Camera-type eye (tissue), 1 donor: ENCODE results near the gene SRPX2. TPM values are rescaled to one million over a fixed set of nuclear protein-coding genes. Genes with fewer than 3 reads are reported as not detected.

Experiments
- total RNA-seq: library from RNA; depleted of rRNA; stranded (reverse); fragments of >200 nt; gene quantifications from one replicate; pipeline ENCODE4 v1.2.3, GENCODE V29; 2014

The SRPX2 gene
- 6.3 TPM for total RNA-seq

DNA sequence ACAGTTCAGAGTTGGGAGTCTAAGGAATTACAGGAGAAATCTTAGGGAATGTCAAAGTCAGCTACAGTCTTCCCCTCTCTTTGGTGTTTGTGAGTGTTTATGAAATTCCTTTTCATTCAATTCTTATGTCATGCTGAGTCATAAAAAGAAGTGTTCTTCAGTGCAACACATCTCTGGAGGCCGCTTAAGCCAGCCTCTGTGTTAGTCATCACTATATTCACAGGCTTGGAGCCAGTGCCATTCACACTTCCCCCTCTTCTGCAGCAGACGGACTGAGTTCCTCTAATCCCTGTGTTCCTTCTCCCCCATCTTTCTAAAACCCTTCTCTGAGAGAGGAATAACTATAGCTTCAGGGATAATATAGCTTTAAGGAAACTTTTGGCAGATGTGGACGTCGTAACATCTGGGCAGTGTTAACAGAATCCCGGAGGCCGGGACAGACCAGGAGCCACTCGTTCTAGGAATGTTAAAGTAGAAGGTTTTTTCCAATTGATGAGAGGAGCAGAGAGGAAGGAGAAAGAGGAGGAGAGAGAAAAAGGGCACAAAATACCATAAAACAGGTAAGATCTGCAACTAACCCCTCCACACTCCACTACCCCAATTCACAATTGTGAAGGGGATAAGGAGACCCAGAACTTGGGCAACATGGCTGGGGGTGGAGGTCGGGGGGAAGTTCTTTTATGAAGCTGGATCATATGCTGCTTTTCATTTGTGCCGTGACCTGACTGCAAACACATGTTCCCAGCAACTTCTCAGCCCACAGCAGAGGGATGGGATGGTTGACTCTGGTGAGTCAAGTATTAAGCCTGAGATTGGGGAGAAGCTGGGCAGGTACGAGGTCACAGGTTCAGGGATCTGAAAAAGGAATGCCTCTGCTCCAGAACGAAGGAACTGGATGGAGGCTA lies at the start of gene SRPX2:
SRPX2 (plus strand) TSS at position 244 of the 905 bp plus-strand sequence. CDS start 2,124 bp downstream, outside the sequence.

DNA sequence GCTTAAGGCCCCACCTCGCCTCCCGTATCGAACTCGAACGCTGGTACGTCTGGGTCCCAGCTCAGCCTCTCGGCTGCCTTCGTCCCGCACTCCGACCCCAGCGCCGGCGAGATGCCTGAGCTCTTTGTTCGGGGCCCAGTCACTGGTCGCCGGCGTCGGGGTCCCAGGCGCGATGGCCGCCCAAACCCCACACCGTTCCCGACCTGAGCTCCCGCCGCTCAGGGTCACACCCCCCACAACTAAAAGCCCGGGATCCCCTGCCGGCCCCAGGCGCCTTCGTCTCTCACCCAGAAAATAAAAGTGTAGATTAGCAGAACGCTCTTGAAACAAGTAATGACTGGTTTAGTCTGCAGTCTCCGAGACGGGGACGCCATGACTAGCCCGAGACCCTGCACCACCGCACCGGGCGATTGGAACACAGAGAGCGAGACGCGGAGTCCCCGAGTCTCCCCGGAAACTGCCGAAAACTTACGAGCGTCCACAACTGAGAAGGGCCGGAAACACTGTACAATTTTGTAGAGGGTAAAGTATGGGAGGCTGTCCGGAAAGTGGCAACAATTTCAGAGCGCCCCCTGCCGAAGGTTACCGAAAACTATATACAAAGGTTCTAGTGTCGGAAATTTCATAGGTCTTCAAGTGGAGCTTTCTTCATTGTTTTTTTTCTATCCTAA lies 7.5 kb upstream of the SRPX2 start, which contains the start of gene TSPAN6:
TSPAN6 (minus strand) TSS at position 486 of the 671 bp plus-strand sequence; CDS start at position 374, 112 bp downstream.

Other genes with a start within 250 kb of the SRPX2 start
- 28.6 TPM for gene PCDH19, start 233.9 kb upstream of the SRPX2 start, total RNA-seq
- 36.9 TPM for gene TNMD, start 59.3 kb upstream of the SRPX2 start, total RNA-seq
- 55.5 TPM for gene TSPAN6, start 7.4 kb upstream of the SRPX2 start, total RNA-seq
- 32.8 TPM for gene SYTL4, start 87.9 kb downstream of the SRPX2 start, total RNA-seq
- 22.9 TPM for gene CSTF2, start 176.2 kb downstream of the SRPX2 start, total RNA-seq
- gene NOX1, start 230.2 kb downstream of the SRPX2 start, total RNA-seq, result 0.33 TPM